BLaER1 treated with 17β-estradiol and CSF1 and Interleukin-3, amounts not matched to agents 10 nM and 100 nM (cell line): ENCODE measurements around the gene FKBP5.
"Not testable (repeated sequence)": the region's sequence is repeated elsewhere in the genome, so short reads cannot be mapped to it uniquely, and the experiment has no call there.

Experiments used
- H3K27ac ChIP-seq, 11 experiments: shearing (Covaris generic); formaldehyde crosslinking; 2 replicates each; pipeline ENCODE4 v1.8.1; 2022
- H3K27me3 ChIP-seq, 11 experiments: shearing (Covaris generic); formaldehyde crosslinking; 2 replicates each; pipeline ENCODE4 v1.8.1; 2022
- H3K36me3 ChIP-seq, 11 experiments: shearing (Covaris generic); formaldehyde crosslinking; 2 replicates each; pipeline ENCODE4 v1.8.1; 2022
- H3K4me1 ChIP-seq, 10 experiments: shearing (Covaris generic); formaldehyde crosslinking; 2 replicates each; pipeline ENCODE4 v1.8.1; 2022
- H3K4me2 ChIP-seq, 11 experiments: shearing (Covaris generic); formaldehyde crosslinking; 2 replicates each; pipeline ENCODE4 v1.8.1; 2022
- H3K4me3 ChIP-seq, 10 experiments: shearing (Covaris generic); formaldehyde crosslinking; 2 replicates each; pipeline ENCODE4 v1.8.1; 2022
- H3K9ac ChIP-seq, 11 experiments: shearing (Covaris generic); formaldehyde crosslinking; 2 replicates each; pipeline ENCODE4 v1.8.1; 2022
- H3K9me3 ChIP-seq, 11 experiments: shearing (Covaris generic); formaldehyde crosslinking; replicated peaks in 1 of 11; 2 replicates each; pipeline ENCODE4 v1.8.1; 2022
- H4K20me1 ChIP-seq, 11 experiments: shearing (Covaris generic); formaldehyde crosslinking; 2 replicates each; pipeline ENCODE4 v1.8.1; 2022
- Cebpa-rat ChIP-seq, 11 experiments: shearing (Covaris generic); IDR thresholded peaks; 2 replicates each; pipeline ENCODE4 v1.8.1; 2022

Gene FKBP5

DNA sequence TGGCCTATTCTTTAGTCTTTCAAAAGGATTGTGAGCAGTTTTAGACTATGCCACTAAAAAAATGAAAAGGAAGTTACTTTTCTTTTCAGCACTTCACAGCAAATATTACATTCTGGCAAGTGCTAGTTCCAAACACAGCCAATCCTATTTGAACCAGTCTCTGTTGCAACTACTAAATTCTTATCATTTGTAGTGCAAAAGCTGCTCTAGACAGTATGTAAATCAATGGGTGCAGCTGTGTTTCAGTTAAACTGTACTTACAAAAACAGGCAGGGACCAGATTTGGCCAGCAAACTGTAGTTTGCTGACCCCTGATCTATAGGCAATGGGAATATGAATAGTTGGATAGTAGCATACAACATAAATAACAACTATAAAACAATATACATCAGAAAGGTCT is 107.9 kb downstream of the FKBP5 start:
- Histone ChIP-seq H3K9me3 (no peaks in the 10 kb centered on the region), H3K4me2 (peak overlapping the region in 4 of 11 experiments; percentile 69 to 75 (median 72); a peak in 6 of 22 replicates), H3K9ac (no peak overlapping the region), H3K27me3 (no peaks in the 10 kb centered on the region), H3K27ac (no peak overlapping the region; a peak in 1 of 22 replicates), H3K4me3 (no peak overlapping the region), H4K20me1 (no peaks in the 10 kb centered on the region), H3K36me3 (peaks cover 27 to 54% (median 35%) of the 10 kb centered on the region in 11 experiments), H3K4me1 (peaks cover 0 to 34% (median 26%) of the 10 kb centered on the region in 10 experiments; a peak in 17 of 20 replicates)
- TF ChIP-seq Cebpa-rat (IDR thresholded peaks at IDR 0.05) = no peak

DNA sequence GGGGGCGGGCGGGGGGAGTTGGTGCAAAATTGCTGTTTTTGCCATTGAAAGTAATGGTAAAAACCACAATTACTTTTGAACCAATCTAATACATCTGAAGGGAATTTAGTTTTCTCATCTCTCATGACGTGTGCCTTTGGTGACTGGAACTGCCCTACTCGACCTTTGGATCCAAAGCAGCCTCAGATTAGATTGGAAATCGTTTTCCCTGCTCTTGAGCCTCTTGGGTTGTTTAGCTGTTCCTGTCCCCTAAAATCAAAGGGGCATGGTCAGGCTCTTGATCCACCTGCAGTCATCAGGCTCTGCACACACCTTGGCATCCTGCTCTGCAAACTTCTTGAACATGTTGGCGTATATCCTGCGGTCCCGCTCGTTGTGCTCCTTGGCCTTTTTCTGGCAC is 112.0 kb downstream of the FKBP5 start:
- Histone ChIP-seq H3K36me3 (peaks cover 50 to 89% (median 63%) of the 10 kb centered on the region in 11 experiments), H3K4me2 (no peak overlapping the region), H3K27ac (no peak overlapping the region), H3K27me3 (no peaks in the 10 kb centered on the region), H3K4me1 (peaks cover 0 to 15% (median 7%) of the 10 kb centered on the region in 10 experiments; a peak in 16 of 20 replicates), H3K9ac (no peak overlapping the region), H4K20me1 (no peaks in the 10 kb centered on the region), H3K4me3 (no peak overlapping the region), H3K9me3 (no peaks in the 10 kb centered on the region)
- TF ChIP-seq Cebpa-rat (IDR thresholded peaks at IDR 0.05) = no peak

GRCh38 chr6:35573495-35574110 is 115.1 kb downstream of the FKBP5 start:
- Histone ChIP-seq H3K4me2 (no peak overlapping the region), H3K4me3 (no peak overlapping the region), H4K20me1 (no peaks in the 10 kb centered on the region), H3K36me3 (peaks cover 43 to 67% (median 54%) of the 10 kb centered on the region in 11 experiments), H3K27ac (no peak overlapping the region), H3K27me3 (no peaks in the 10 kb centered on the region), H3K9me3 (no peaks in the 10 kb centered on the region), H3K9ac (no peak overlapping the region), H3K4me1 (no peaks in the 10 kb centered on the region)
- TF ChIP-seq Cebpa-rat (IDR thresholded peaks at IDR 0.05) = no peak

DNA sequence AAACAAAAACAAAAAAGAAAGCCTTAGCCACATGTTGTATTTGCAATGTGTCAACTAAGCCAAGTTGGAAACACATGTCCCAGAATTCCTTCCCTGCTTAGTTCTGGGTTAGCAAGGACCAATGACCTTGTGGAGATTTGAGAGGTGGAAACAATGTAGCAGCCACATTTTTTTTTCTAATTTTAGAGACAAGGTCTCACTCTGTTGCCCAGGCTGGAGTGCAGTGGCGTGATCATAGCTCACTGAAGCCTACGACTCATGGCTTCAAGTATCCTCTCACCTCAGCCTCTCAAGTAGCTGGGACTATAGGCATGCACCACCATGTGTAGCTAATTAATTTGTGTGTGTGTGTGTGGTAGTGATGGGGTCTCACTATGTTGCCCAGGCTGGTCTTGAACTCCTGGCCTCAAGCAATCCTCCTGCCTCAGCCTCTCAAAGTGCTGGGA is 117.8 kb downstream of the FKBP5 start:
- Histone ChIP-seq H3K36me3 (peaks cover 24 to 40% (median 33%) of the 10 kb centered on the region in 11 experiments), H3K9me3 (peaks cover 8 to 20% (median 15%) of the 10 kb centered on the region in 11 experiments; a peak in 21 of 22 replicates)
- H3K27me3 ChIP-seq, H3K9ac ChIP-seq, H3K4me2 ChIP-seq, H3K4me1 ChIP-seq, H4K20me1 ChIP-seq, H3K4me3 ChIP-seq, H3K27ac ChIP-seq: not testable (repeated sequence)

- Histone ChIP-seq H3K4me1 (no peaks in the 10 kb centered on the region), H3K27ac (no peak overlapping the region), H3K27me3 (no peaks in the 10 kb centered on the region), H3K4me3 (no peak overlapping the region), H3K9ac (no peak overlapping the region), H3K36me3 (peaks cover 5 to 22% (median 15%) of the 10 kb centered on the region in 11 experiments; a peak in 18 of 22 replicates), H4K20me1 (no peaks in the 10 kb centered on the region), H3K4me2 (no peak overlapping the region), H3K9me3 (peaks cover 8 to 20% (median 15%) of the 10 kb centered on the region in 11 experiments; a peak in 21 of 22 replicates)
- TF ChIP-seq Cebpa-rat (IDR thresholded peaks at IDR 0.05) = no peak
Observed at GRCh38 chr6:35569011-35569461, 119.7 kb downstream of the FKBP5 start.

DNA sequence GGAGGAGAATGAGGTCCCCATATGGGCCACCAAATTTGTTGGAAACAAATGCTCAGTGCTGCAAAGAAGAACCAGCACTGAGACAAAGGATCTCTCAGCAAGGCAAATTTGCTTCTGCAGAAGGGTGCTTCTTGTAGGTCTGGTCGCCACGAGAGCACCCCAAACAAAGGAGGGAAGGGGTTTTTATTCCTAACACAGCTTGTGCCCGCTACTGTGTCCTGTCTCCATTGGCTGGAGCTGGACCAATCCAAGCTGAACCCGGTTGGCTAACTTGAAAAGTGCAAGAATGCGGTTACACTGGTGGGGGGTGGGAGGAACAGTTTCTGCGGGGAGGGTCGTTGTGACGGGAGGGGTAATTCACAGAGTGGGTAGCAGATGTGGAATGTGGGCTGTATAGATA is 121.9 kb downstream of the FKBP5 start:
- H3K36me3 ChIP-seq = peaks cover 0 to 5% (median 0%) of the 10 kb centered on the region in 11 experiments; a peak in 1 of 22 replicates
- no peaks in the 10 kb centered on the region for H4K20me1 ChIP-seq
- no peaks in the 10 kb centered on the region for H3K27me3 ChIP-seq
- peaks cover 5 to 12% (median 10%) of the 10 kb centered on the region in 10 experiments; a peak in 17 of 20 replicates for H3K4me1 ChIP-seq
- H3K4me2 ChIP-seq = no peak overlapping the region
- no peak for TF ChIP-seq Cebpa-rat (IDR thresholded peaks at IDR 0.05)
- peaks cover 8 to 20% (median 15%) of the 10 kb centered on the region in 11 experiments; a peak in 21 of 22 replicates for H3K9me3 ChIP-seq
- no peak overlapping the region for H3K9ac ChIP-seq
- H3K27ac ChIP-seq = no peak overlapping the region
- H3K4me3 ChIP-seq = no peak overlapping the region

DNA sequence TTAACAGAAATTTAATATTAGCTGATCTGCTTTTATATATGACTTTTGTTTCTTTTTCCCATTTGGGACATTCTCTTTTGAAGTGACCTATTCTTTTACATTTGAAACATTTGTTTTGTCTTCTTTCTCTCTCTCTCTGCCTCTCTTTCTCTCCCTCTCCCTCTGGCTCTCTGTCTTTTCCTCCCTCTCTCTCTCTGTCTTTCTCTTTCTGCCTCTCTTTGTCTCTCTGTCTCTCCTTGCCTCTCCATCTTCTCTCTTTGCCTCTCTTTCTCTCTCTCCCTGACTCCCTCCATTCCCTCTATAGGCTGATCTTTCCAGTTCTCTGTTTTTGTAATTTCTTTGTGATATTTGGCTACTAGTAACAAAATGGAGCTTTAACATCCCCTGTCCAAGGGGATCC is 124.0 kb downstream of the FKBP5 start:
- H3K4me3 ChIP-seq = no peak overlapping the region
- H3K4me1 ChIP-seq = peaks cover 5 to 32% (median 18%) of the 10 kb centered on the region in 10 experiments; a peak in 17 of 20 replicates
- no peak overlapping the region for H3K27ac ChIP-seq
- H3K9ac ChIP-seq = no peak overlapping the region
- H3K27me3 ChIP-seq = no peaks in the 10 kb centered on the region
- TF ChIP-seq Cebpa-rat (IDR thresholded peaks at IDR 0.05) = no peak
- H3K36me3 ChIP-seq = no peaks in the 10 kb centered on the region
- H3K9me3 ChIP-seq = peaks cover 8 to 20% (median 15%) of the 10 kb centered on the region in 11 experiments; a peak in 21 of 22 replicates
- H3K4me2 ChIP-seq = no peak overlapping the region
- H4K20me1 ChIP-seq = no peaks in the 10 kb centered on the region

DNA sequence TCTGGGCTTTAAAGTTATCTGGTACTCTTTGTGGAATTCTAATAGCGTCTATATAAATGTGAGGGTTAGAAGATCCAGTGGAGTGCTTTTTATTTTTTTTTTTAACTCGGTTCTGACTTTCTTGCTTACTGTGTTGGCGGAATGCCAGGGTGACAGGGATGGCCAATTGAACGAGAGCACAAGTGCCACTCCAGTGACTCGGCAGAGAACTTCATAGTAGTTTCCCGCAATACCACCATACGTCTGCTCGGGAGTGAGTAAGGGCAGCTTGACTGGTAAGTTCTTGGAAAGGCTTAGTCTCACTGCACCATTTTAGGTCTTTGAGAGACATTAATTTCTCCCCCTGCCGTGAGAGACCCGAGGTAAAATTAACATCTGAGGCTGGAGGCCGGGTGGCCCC is 126.7 kb downstream of the FKBP5 start:
- H3K27ac ChIP-seq = no peak overlapping the region
- peaks cover 8 to 12% (median 9%) of the 10 kb centered on the region in 11 experiments; a peak in 21 of 22 replicates for H3K9me3 ChIP-seq
- no peaks in the 10 kb centered on the region; a peak in 1 of 22 replicates for H3K27me3 ChIP-seq
- H3K36me3 ChIP-seq = no peaks in the 10 kb centered on the region
- H4K20me1 ChIP-seq = no peaks in the 10 kb centered on the region
- no peak overlapping the region for H3K4me3 ChIP-seq
- H3K4me2 ChIP-seq = peak overlapping the region; percentile 13 to 66 (median 53); a peak in 20 of 22 replicates
- H3K9ac ChIP-seq = no peak overlapping the region
- no peak for TF ChIP-seq Cebpa-rat (IDR thresholded peaks at IDR 0.05)
- peaks cover 5 to 51% (median 34%) of the 10 kb centered on the region in 10 experiments; a peak in 17 of 20 replicates for H3K4me1 ChIP-seq

GRCh38 chr6:35561113-35561512 is 127.6 kb downstream of the FKBP5 start:
- Histone ChIP-seq H3K4me2 (peak overlapping the region in 5 of 11 experiments; percentile 13 to 56 (median 54); a peak in 4 of 22 replicates), H3K9me3 (peaks cover 0 to 3% (median 0%) of the 10 kb centered on the region in 11 experiments; a peak in 5 of 22 replicates), H4K20me1 (no peaks in the 10 kb centered on the region), H3K27ac (no peak overlapping the region), H3K4me1 (peaks cover 5 to 51% (median 34%) of the 10 kb centered on the region in 10 experiments; a peak in 17 of 20 replicates), H3K9ac (no peak overlapping the region), H3K4me3 (no peak overlapping the region), H3K27me3 (no peaks in the 10 kb centered on the region; a peak in 1 of 22 replicates), H3K36me3 (no peaks in the 10 kb centered on the region)
- no peak for TF ChIP-seq Cebpa-rat (IDR thresholded peaks at IDR 0.05)
